Heart right ventricle (tissue), 16 donors: ENCODE data around the gene MALRD1. TPM values are rescaled to one million over a fixed set of nuclear protein-coding genes. Genes with fewer than 3 reads are reported as not detected.

Experiments
- ATAC-seq, 8 donors: fragments of 200-7000 bp; cut with Tn5 transposase; one replicate each; pipeline ENCODE4 v1.9.1; 2020; ENCODE audit warnings: mild to moderate bottlenecking in 8 of 8, moderate library complexity in 8 of 8, moderate number of reproducible peaks in 1 of 8
- DNase-seq, 2 donors: peaks; one replicate each; pipeline ENCODE4 v3.0.0-alpha.2; 2020
- H3K27ac ChIP-seq, 10 donors: fragments of 200-600 bp; sonication (generic) in 2 of 10; one replicate each; pipeline versions ENCODE4 v1.5.0 to v1.8.0; 2020 to 2022; ENCODE audit warnings: mild to moderate bottlenecking in 3 of 10
- H3K27me3 ChIP-seq, 7 donors: fragments of 200-600 bp; one replicate each; pipeline ENCODE4 v1.8.0; 2021 to 2022; ENCODE audit warnings: mild to moderate bottlenecking in 2 of 7
- H3K36me3 ChIP-seq, 9 donors: fragments of 200-600 bp; sonication (generic) in 1 of 9; one replicate each; pipeline versions ENCODE4 v1.5.0 to v1.8.0; 2020 to 2022; ENCODE audit warnings: mild to moderate bottlenecking in 2 of 9
- H3K4me1 ChIP-seq, 9 donors: fragments of 200-600 bp; sonication (generic) in 1 of 9; one replicate each; pipeline versions ENCODE4 v1.5.0 to v1.8.0; 2020 to 2022; ENCODE audit warnings: mild to moderate bottlenecking in 4 of 9
- H3K4me3 ChIP-seq, 10 donors: fragments of 200-600 bp; sonication (generic) in 2 of 10; one replicate each; pipeline versions ENCODE4 v1.5.0 to v1.8.0; 2020 to 2022; ENCODE audit warnings: mild to moderate bottlenecking in 7 of 10, moderate library complexity in 2 of 10
- H3K9me3 ChIP-seq, 11 donors: fragments of 200-600 bp in 10 of 11; sonication (generic) in 2 of 11; one replicate each; pipeline versions ENCODE4 v1.5.0 to v1.8.0; 2013 to 2022; ENCODE audit warnings: mild to moderate bottlenecking in 2 of 11, control low read depth in 1 of 11, moderate library complexity in 1 of 11
- CTCF ChIP-seq, 9 donors: fragments of 200-600 bp; sonication (generic) in 2 of 9; IDR thresholded peaks; one replicate each; pipeline versions ENCODE4 v1.5.0 to v1.8.0; 2021 to 2022; ENCODE audit warnings: antibody characterized with exemption in 9 of 9, mild to moderate bottlenecking in 5 of 9, moderate library complexity in 1 of 9
- WGBS, 2 donors: extraction: QIAGEN DNeasy Blood & Tissue Kit; methylation state at CpG; one replicate each; pipeline ENCODE4 v1.1.7; 2013; ENCODE audit warnings: inconsistent platforms in 1 of 2; 5-methylcytosine and 5-hydroxymethylcytosine counted together
- intact Hi-C, 10 donors: fragments of 100-400 bp; cut with DNase I; formaldehyde crosslinking; loops; one replicate each; pipeline versions ENCODE4 v1.11.1 to v1.14.2; 2022
- polyA plus RNA-seq, 2 donors: library from polyadenylated mRNA; stranded (reverse); fragments of 200-250 nt; gene quantifications; one replicate each; pipeline ENCODE4 v1.2.3, GENCODE V29; 2013
- total RNA-seq, 10 donors: library from RNA; stranded (reverse); fragmentation: NEBNext Ultra II Directional in 3 of 10; extraction: Animal tissue kit (Norgen Biotek cat#: 25700) in 3 of 10; gene quantifications; one replicate each; pipeline versions ENCODE4 v1.2.1 to v1.2.4, GENCODE V29; 2021 to 2023
- donor health status: Arrhythmogenic right ventricular cardiomyopathy.
- donor health status: ischemic (EF 13 %, LVEDD 7.1; RV severe dilation, severe dysfunction).
- donor health status: healthy with polysubstance abuse.
- donor health status: DM: no; HTN: yes; CAD: no.
- donor health status: DM: no; HTN: no; CAD: no.
- donor health status: ischemic (EF 25% LVEDD 6.9; RV normal size, moderate dysfunction).
- donor health status: ischemic (EF 25% LVEDD 5.7; RV mildly dilated, moderate dysfunction).
- donor health status: healthy.
- donor health status: DM: yes; HTN: yes; CAD: no.
- donor health status: Ischemic cardiomyopathy.
- donor health status: ischemic (EF 35%, LVEDD 5.7; RV mildly dilated, moderate dysfunction).
- donor health status: nonischemic (EF 11% LVEDD 7.7; RV severe dilation, severe dysfunction).
- donor health status: DM: yes; HTN: yes; CAD: no.
- donor health status: PGD.
- donor health status: ischemic (EF 29% LVEDD 5.4; RV normal size, mild dysfunction).
- donor health status: nonischemic (EF 23%, LVEDD 6.1; RV moderate dilation, normal function).

MALRD1 gene
- total and polyA plus RNA-seq, 12 donors, result 0.10 to 2.2 (median 0.47) TPM

- DNase-seq, result no peak
- no peak overlapping the region for H3K4me3 ChIP-seq
- ATAC-seq, result no peak
- no peak for TF ChIP-seq CTCF (IDR thresholded peaks at IDR 0.05)
- peaks cover 0 to 18% (median 0%) of the 10 kb centered on the region in 9 donors for H3K4me1 ChIP-seq
- intact Hi-C loops, result no loop called here
- WGBS, 2 donors, result 92 to 94% methylated on average over 5 of the region's 5 CpGs
- H3K27ac ChIP-seq, result no peak overlapping the region
- H3K9me3 ChIP-seq, result peaks cover 0 to 3% (median 0%) of the 10 kb centered on the region in 11 donors
- H3K27me3 ChIP-seq, result no peaks in the 10 kb centered on the region
- no peaks in the 10 kb centered on the region for H3K36me3 ChIP-seq
Measured at GRCh38 chr10:19634163-19634562, 585.6 kb downstream of the MALRD1 start.

- DNase-seq, result peak in 1 of 2 donors; percentile 13
- peak overlapping the region in 6 of 10 donors; percentile 11 to 37 (median 30) for H3K4me3 ChIP-seq
- H3K4me1 ChIP-seq, result peaks cover 0 to 21% (median 0%) of the 10 kb centered on the region in 9 donors
- peak overlapping the region; percentile 12 to 77 (median 56) for H3K27ac ChIP-seq
- peak; percentile 58 to 93 (median 84) for ATAC-seq
- intact Hi-C loops, result no loop called here
- no peaks in the 10 kb centered on the region for H3K27me3 ChIP-seq
- H3K36me3 ChIP-seq, result no peaks in the 10 kb centered on the region
- WGBS, 2 donors, result 30 to 38% methylated on average over 1 of the region's 1 CpG
- no peak for TF ChIP-seq CTCF (IDR thresholded peaks at IDR 0.05)
- H3K9me3 ChIP-seq, result peaks cover 0 to 3% (median 0%) of the 10 kb centered on the region in 11 donors
Measured at GRCh38 chr10:19638182-19638895, 589.7 kb downstream of the MALRD1 start.

- peak in 6 of 8 donors; percentile 20 to 52 (median 28) for ATAC-seq
- H3K27ac ChIP-seq, result peak overlapping the region in 9 of 10 donors; percentile 36 to 77 (median 57)
- intact Hi-C loops, result no loop called here
Measured at GRCh38 chr10:19638896-19639233, 590.3 kb downstream of the MALRD1 start.

More at GRCh38 chr10:19638896-19639233, 590.3 kb downstream of the MALRD1 start:
- Histone ChIP-seq H3K36me3 (no peaks in the 10 kb centered on the region), H3K4me1 (peaks cover 0 to 21% (median 0%) of the 10 kb centered on the region in 9 donors), H3K4me3 (peak overlapping the region in 6 of 10 donors; percentile 11 to 37 (median 30)), H3K9me3 (peaks cover 0 to 3% (median 0%) of the 10 kb centered on the region in 11 donors), H3K27me3 (no peaks in the 10 kb centered on the region)
- TF ChIP-seq CTCF (IDR thresholded peaks at IDR 0.05), result no peak
- DNase-seq, result no peak
- 47 to 70% methylated on average over 3 of the region's 3 CpGs for WGBS, 2 donors
